Upper lobe of left lung (tissue), 6 donors: ENCODE data around the gene TELO2. TPM values are rescaled to one million over a fixed set of nuclear protein-coding genes. Genes with fewer than 3 reads are reported as not detected.

ENCODE experiments used
- ATAC-seq, 2 donors: fragments of 200-7000 bp; cut with Tn5 transposase; one replicate each; pipeline ENCODE4 v1.9.1; 2022; ENCODE audit warnings: mild to moderate bottlenecking in 2 of 2, moderate library complexity in 2 of 2; ENCODE audit not compliant: low FRiP score in 2 of 2
- DNase-seq, 2 donors: peaks; one replicate each; pipeline ENCODE4 v3.0.0-alpha.2; 2019 to 2020
- H3K27ac ChIP-seq, 4 donors: fragments of 200-600 bp; sonication (generic); one replicate each; pipeline ENCODE4 v1.5.1; 2016 to 2019
- H3K27me3 ChIP-seq, 4 donors: fragments of 200-600 bp; sonication (generic); one replicate each; pipeline ENCODE4 v1.5.1; 2017 to 2019
- H3K36me3 ChIP-seq, 4 donors: fragments of 200-600 bp; sonication (generic); one replicate each; pipeline ENCODE4 v1.5.1; 2016 to 2019
- H3K4me1 ChIP-seq, 4 donors: fragments of 200-600 bp; sonication (generic); one replicate each; pipeline ENCODE4 v1.5.1; 2018 to 2019
- H3K4me3 ChIP-seq, 4 donors: fragments of 200-600 bp; sonication (generic); one replicate each; pipeline ENCODE4 v1.5.1; 2017 to 2019; ENCODE audit warnings: mild to moderate bottlenecking in 2 of 4, moderate library complexity in 1 of 4
- H3K9me3 ChIP-seq, 4 donors: fragments of 200-600 bp; sonication (generic); one replicate each; pipeline ENCODE4 v1.5.1; 2018 to 2019
- EP300 ChIP-seq, 4 donors: sonication (generic); formaldehyde crosslinking; IDR thresholded peaks; one replicate each; pipeline ENCODE4 v1.5.1; 2017; ENCODE audit warnings: antibody characterized with exemption in 4 of 4, control low read depth in 2 of 4
- POLR2A ChIP-seq, 4 donors: fragments of 450-650 bp; IDR thresholded peaks; one replicate each; pipeline ENCODE4 v1.5.1; 2016 to 2017; ENCODE audit warnings: antibody characterized with exemption in 4 of 4, mild to moderate bottlenecking in 2 of 4
- POLR2AphosphoS5 ChIP-seq, 2 donors: sonication (generic); formaldehyde crosslinking; IDR thresholded peaks; one replicate each; pipeline ENCODE4 v1.5.1; 2017; ENCODE audit warnings: antibody characterized with exemption in 2 of 2
- WGBS, 2 donors: methylation state at CpG; one replicate each; pipeline ENCODE4 v1.1.5; 2017 to 2018; 5-methylcytosine and 5-hydroxymethylcytosine counted together
- total RNA-seq, 6 donors: library from RNA; depleted of rRNA in 4 of 6; stranded (reverse); fragments of >200 nt in 4 of 6; gene quantifications; one replicate each; pipeline versions ENCODE4 v1.1.0 to v1.2.1, GENCODE V29; 2016 to 2021
- TF ChIP-seq, protein P1 (sequence below), 6 experiments: fragments of 450-650 bp in 4 of 6; fragments of 200-600 bp in 2 of 6; sonication (generic) in 2 of 6; IDR thresholded peaks; one replicate each; pipeline ENCODE4 v1.5.1; 2016 to 2019; ENCODE audit warnings: antibody characterized with exemption in 6 of 6
- donor health status: DM: no; HTN: no; CAD: no; lungs with moderate emphysema.
- donor health status: DM: no; HTN: yes; CAD: no; lungs with severe emphysema.

The TELO2 gene
- total RNA-seq, 6 donors from 2014 or later: 13.8 to 130 (median 41.5) TPM

DNA sequence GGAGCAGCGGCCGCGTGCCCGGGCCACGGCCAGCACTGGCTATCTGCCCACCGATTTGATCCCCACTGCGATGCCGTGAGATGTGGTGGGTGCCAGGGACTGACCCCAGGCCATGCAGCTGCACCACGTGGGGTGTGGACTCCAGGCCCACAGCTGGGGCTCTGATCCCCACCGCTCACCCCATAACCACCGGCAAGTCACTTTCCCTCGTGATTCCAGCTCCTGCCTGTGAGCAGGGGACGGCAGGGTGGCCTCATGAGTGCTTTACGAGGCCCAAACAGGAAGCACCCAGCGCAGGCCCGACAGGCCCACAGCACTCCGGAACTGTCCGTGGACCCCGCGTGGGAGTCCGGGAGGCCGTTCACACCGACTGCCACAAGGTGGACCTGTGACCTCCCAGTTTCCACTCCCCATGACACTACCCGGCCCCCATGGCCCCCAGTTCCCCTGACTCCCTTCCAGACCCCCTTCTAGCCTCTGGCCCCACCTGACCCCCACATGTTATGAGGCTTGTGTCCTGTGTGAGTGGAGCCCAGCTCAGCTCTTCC lies 5.0 kb upstream of the TELO2 start:
- Histone ChIP-seq H3K36me3 (no peaks in the 10 kb centered on the region), H3K4me1 (peaks cover 6 to 10% (median 7%) of the 10 kb centered on the region in 4 donors), H3K9me3 (no peaks in the 10 kb centered on the region), H3K27ac (no peak overlapping the region), H3K4me3 (no peak overlapping the region), H3K27me3 (no peaks in the 10 kb centered on the region)
- WGBS, 2 donors: 85 to 87% methylated on average over 5 to 23 of the region's 24 CpGs
- TF ChIP-seq POLR2AphosphoS5 (IDR thresholded peaks at IDR 0.05) (no peak), POLR2A (IDR thresholded peaks at IDR 0.05) (no peak), EP300 (IDR thresholded peaks at IDR 0.05) (no peak)
- TF ChIP-seq, protein P1, sequence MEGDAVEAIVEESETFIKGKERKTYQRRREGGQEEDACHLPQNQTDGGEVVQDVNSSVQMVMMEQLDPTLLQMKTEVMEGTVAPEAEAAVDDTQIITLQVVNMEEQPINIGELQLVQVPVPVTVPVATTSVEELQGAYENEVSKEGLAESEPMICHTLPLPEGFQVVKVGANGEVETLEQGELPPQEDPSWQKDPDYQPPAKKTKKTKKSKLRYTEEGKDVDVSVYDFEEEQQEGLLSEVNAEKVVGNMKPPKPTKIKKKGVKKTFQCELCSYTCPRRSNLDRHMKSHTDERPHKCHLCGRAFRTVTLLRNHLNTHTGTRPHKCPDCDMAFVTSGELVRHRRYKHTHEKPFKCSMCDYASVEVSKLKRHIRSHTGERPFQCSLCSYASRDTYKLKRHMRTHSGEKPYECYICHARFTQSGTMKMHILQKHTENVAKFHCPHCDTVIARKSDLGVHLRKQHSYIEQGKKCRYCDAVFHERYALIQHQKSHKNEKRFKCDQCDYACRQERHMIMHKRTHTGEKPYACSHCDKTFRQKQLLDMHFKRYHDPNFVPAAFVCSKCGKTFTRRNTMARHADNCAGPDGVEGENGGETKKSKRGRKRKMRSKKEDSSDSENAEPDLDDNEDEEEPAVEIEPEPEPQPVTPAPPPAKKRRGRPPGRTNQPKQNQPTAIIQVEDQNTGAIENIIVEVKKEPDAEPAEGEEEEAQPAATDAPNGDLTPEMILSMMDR (IDR thresholded peaks at IDR 0.05): no peak
- DNase-seq (peak in 1 of 2 donors; percentile 67), ATAC-seq (no peak)

DNA sequence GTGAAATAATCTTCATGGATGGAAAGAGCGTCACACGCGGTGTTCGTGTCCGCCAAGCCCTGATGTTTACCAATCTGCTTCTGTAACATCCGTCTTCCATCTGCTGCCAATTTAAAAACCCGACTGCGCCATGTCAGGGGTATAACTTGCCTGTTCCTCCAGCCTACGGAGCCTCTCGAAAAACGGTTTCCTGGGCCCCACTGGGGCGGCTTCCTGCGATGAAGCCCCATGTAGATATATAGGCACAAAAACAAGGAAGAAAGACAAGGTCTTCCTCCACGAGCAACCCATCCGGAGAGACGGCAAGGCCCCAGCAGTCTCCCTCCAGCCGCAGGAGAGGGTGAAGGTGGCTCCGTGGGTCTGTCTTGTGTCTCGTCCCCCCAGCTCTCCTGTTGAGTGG lies 4.5 kb upstream of the TELO2 start, which contains the start of gene PTX4:
Gene PTX4 (minus strand): TSS at position 326 of the 400 bp plus-strand sequence. CDS start 35 bp downstream, at position 291.
- TF ChIP-seq EP300 (IDR thresholded peaks at IDR 0.05) (no peak), POLR2A (IDR thresholded peaks at IDR 0.05) (no peak), POLR2AphosphoS5 (IDR thresholded peaks at IDR 0.05) (no peak)
- TF ChIP-seq, protein P1 (IDR thresholded peaks at IDR 0.05): no peak
- peaks cover 6 to 11% (median 7%) of the 10 kb centered on the region in 4 donors for H3K4me1 ChIP-seq
- no peak within 1 kb of the TSS for H3K27ac ChIP-seq
- DNase-seq: no peak
- ATAC-seq: no peak
- 80 to 86% methylated on average over 18 to 19 of the region's 19 CpGs for WGBS, 2 donors
- H3K27me3 ChIP-seq: no peaks in the 10 kb centered on the region
- H3K36me3 ChIP-seq: no peaks in the 10 kb centered on the region
- H3K4me3 ChIP-seq: no peak within 1 kb of the TSS
- H3K9me3 ChIP-seq: no peaks in the 10 kb centered on the region

DNA sequence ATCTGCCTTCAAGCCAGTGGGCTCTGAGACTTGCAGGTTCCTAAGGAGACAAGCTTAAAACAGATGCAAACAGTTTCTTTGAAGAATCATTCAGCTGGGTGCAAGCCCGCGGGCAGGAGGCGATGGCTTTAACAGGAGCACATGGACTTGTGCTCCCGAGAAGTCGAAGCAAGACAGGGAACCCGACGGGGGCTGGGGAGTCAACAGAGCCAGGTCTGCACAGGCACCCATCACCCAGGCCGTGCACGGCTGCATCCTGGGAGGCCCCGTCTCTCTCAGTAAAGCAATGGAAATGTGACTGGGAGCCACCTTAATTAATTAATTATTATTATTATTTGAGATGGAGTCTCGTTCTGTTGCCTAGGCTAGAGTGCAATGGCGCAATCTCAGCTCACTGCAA lies 4.1 kb upstream of the TELO2 start:
- H3K9me3 ChIP-seq: no peaks in the 10 kb centered on the region
- H3K36me3 ChIP-seq: no peaks in the 10 kb centered on the region
- DNase-seq (no peak), ATAC-seq (no peak)
- no peaks in the 10 kb centered on the region for H3K27me3 ChIP-seq
- TF ChIP-seq, protein P1 (IDR thresholded peaks at IDR 0.05): no peak
- TF ChIP-seq EP300 (IDR thresholded peaks at IDR 0.05) (no peak), POLR2AphosphoS5 (IDR thresholded peaks at IDR 0.05) (no peak), POLR2A (IDR thresholded peaks at IDR 0.05) (no peak)
- H3K4me1 ChIP-seq: peaks cover 9 to 16% (median 10%) of the 10 kb centered on the region in 4 donors
- H3K4me3 ChIP-seq: no peak overlapping the region
- no peak overlapping the region for H3K27ac ChIP-seq
- WGBS, 2 donors: 92 to 94% methylated on average over 12 of the region's 12 CpGs

DNA sequence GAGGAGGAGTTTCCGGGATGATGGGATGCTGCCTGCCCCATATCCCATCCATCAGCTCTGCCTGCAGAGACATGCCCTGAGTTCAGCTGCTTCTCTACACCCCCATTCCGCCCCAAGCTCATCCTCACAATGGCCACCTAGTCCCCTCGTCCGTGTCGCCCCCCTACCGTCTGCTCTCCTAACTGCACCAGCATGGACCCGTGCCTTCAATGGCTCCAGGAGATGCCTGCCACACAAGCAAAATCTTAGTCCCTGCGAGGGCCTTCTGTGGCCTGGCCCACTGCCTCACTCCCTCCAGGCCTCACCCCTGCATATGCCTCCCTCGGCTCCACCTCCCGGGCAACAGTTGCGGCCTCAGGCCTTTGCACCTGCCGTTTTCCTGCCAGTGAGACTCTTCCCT lies 1.8 kb upstream of the TELO2 start:
- H3K36me3 ChIP-seq: peaks cover 0 to 18% (median 8%) of the 10 kb centered on the region in 4 donors
- 92 to 94% methylated on average over 12 of the region's 12 CpGs for WGBS, 2 donors
- TF ChIP-seq EP300 (IDR thresholded peaks at IDR 0.05): no peak
- no peak for TF ChIP-seq POLR2A (IDR thresholded peaks at IDR 0.05)
- TF ChIP-seq POLR2AphosphoS5 (IDR thresholded peaks at IDR 0.05): no peak
- TF ChIP-seq, protein P1 (IDR thresholded peaks at IDR 0.05): no peak
- ATAC-seq: no peak
- H3K4me3 ChIP-seq: no peak overlapping the region
- DNase-seq: no peak
- H3K9me3 ChIP-seq: no peaks in the 10 kb centered on the region
- no peaks in the 10 kb centered on the region for H3K27me3 ChIP-seq
- peaks cover 17 to 25% (median 18%) of the 10 kb centered on the region in 4 donors for H3K4me1 ChIP-seq
- no peak overlapping the region for H3K27ac ChIP-seq
